Bone marrow (tissue), 2 donors: ENCODE measurements around the gene LRP1B.
"Not testable (repeated sequence)": the region's sequence is repeated elsewhere in the genome, so short reads cannot be mapped to it uniquely, and the experiment has no call there.

Experiments
- DNase-seq, 2 donors: peaks; one replicate each; lab custom pipeline; 2025; lab: John Stamatoyannopoulos, UW

The LRP1B gene

GRCh38 chr2:140457483-140457882, 1673.3 kb downstream of the LRP1B start:
- DNase-seq: no peak

- no peak for DNase-seq
Observed at GRCh38 chr2:140455315-140455714, 1675.5 kb downstream of the LRP1B start.

- DNase-seq: no peak
Observed at GRCh38 chr2:140454717-140455116, 1676.1 kb downstream of the LRP1B start.

- no peak for DNase-seq
Observed at GRCh38 chr2:140451324-140451723, 1679.5 kb downstream of the LRP1B start.

- DNase-seq: no peak
Observed at GRCh38 chr2:140442319-140442718, 1688.5 kb downstream of the LRP1B start.

GRCh38 chr2:140440815-140441214, 1690.0 kb downstream of the LRP1B start:
- no peak for DNase-seq

GRCh38 chr2:140436936-140437335, 1693.9 kb downstream of the LRP1B start:
- no peak for DNase-seq

GRCh38 chr2:140427033-140427432, 1703.8 kb downstream of the LRP1B start:
- not testable (repeated sequence) for DNase-seq

- DNase-seq: no peak
Observed at GRCh38 chr2:140424471-140424870, 1706.3 kb downstream of the LRP1B start.

GRCh38 chr2:140422759-140423158, 1708.1 kb downstream of the LRP1B start:
- DNase-seq: no peak

- no peak for DNase-seq
Observed at GRCh38 chr2:140417504-140417903, 1713.3 kb downstream of the LRP1B start.

GRCh38 chr2:140416577-140416976, 1714.2 kb downstream of the LRP1B start:
- no peak for DNase-seq

GRCh38 chr2:140415035-140415434, 1715.8 kb downstream of the LRP1B start:
- DNase-seq: not testable (repeated sequence)

GRCh38 chr2:140410695-140411094, 1720.1 kb downstream of the LRP1B start:
- DNase-seq: no peak

GRCh38 chr2:140401056-140401455, 1729.8 kb downstream of the LRP1B start:
- DNase-seq: no peak

- DNase-seq: no peak
Observed at GRCh38 chr2:140392824-140393223, 1738.0 kb downstream of the LRP1B start.

GRCh38 chr2:140384946-140385345, 1745.9 kb downstream of the LRP1B start:
- no peak for DNase-seq

GRCh38 chr2:140383781-140384180, 1747.0 kb downstream of the LRP1B start:
- DNase-seq: no peak

- no peak for DNase-seq
Observed at GRCh38 chr2:140376686-140377085, 1754.1 kb downstream of the LRP1B start.

GRCh38 chr2:140363131-140363530, 1767.7 kb downstream of the LRP1B start:
- DNase-seq: no peak

- no peak for DNase-seq
Observed at GRCh38 chr2:140362361-140362760, 1768.5 kb downstream of the LRP1B start.

GRCh38 chr2:140359056-140359771, 1771.6 kb downstream of the LRP1B start:
- DNase-seq: no peak

- DNase-seq: no peak
Observed at GRCh38 chr2:140356697-140357096, 1774.1 kb downstream of the LRP1B start.

- DNase-seq: no peak
Observed at GRCh38 chr2:140355511-140356090, 1775.2 kb downstream of the LRP1B start.
